Mucosa of descending colon (tissue), 3 donors: ENCODE measurements around the gene PROSER3. TPM values are rescaled to one million over a fixed set of nuclear protein-coding genes. Genes with fewer than 3 reads are reported as not detected.

Source experiments
- ATAC-seq: fragments of 200-7000 bp; cut with Tn5 transposase; one replicate; pipeline ENCODE4 v1.9.1; 2020; ENCODE audit warnings: mild to moderate bottlenecking, moderate library complexity
- DNase-seq, 3 donors: peaks; one replicate each; pipeline ENCODE4 v3.0.0-alpha.2; 2020
- H3K36me3 ChIP-seq: fragments of 200-600 bp; one replicate; pipeline ENCODE4 v1.8.0; 2021; ENCODE audit warnings: low read depth, mild to moderate bottlenecking
- H3K4me1 ChIP-seq: fragments of 200-600 bp; one replicate; pipeline ENCODE4 v1.8.0; 2021; ENCODE audit warnings: low read depth, mild to moderate bottlenecking
- H3K4me3 ChIP-seq: fragments of 200-600 bp; one replicate; pipeline ENCODE4 v1.8.0; 2021; ENCODE audit warnings: mild to moderate bottlenecking
- H3K9me3 ChIP-seq: fragments of 200-600 bp; one replicate; pipeline ENCODE4 v1.8.0; 2021; ENCODE audit warnings: mild to moderate bottlenecking
- intact Hi-C, 2 donors: fragments of 100-400 bp; cut with DNase I in 1 of 2; cut with micrococcal nuclease in 1 of 2; formaldehyde crosslinking; loops; one replicate each; pipeline versions ENCODE4 v1.11.0 to v1.11.1; 2022; cut with DNase I, micrococcal nuclease
- total RNA-seq, 3 donors: library from RNA; stranded (reverse); fragmentation: NEBNext Ultra II Directional in 2 of 3; extraction: Animal tissue kit (Norgen Biotek cat#: 25700) in 2 of 3; gene quantifications; one replicate each; pipeline versions ENCODE4 v1.2.1 to v1.2.4, GENCODE V29; 2021 to 2023
- TF ChIP-seq, protein P1 (sequence below): fragments of 200-600 bp; IDR thresholded peaks from one replicate; pipeline ENCODE4 v1.8.0; 2022; ENCODE audit warnings: antibody characterized with exemption, mild to moderate bottlenecking
- donor health status: DM: no; HTN: no; CAD: no; lungs with moderate emphysema.
- donor health status: DM: no; HTN: no; CAD: no.
- donor health status: DM: no; HTN: yes; CAD: no.

Gene PROSER3
- total RNA-seq, 3 donors from 2014 or later = 21.7 to 26.5 (median 26.0) TPM

DNA sequence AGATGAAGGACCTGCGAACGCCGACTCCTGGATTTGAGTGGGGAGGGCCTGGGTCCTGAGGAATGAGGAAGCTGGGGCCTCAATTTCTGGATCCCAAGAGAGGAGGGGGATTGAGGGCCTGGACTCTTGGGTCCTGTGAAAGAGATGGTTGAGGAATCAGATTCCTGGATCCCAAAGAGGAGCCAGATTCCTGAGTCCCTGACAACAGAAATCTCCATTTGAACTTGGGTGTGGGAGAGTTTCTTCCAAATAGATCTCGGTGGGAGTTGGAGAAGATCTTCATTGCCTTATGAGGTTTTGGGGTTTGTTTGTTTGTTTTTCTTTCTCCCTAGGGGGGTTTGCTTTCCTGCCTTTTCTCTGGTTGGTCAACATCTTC, 11.9 kb upstream of the PROSER3 start:
- TF ChIP-seq, protein P1, sequence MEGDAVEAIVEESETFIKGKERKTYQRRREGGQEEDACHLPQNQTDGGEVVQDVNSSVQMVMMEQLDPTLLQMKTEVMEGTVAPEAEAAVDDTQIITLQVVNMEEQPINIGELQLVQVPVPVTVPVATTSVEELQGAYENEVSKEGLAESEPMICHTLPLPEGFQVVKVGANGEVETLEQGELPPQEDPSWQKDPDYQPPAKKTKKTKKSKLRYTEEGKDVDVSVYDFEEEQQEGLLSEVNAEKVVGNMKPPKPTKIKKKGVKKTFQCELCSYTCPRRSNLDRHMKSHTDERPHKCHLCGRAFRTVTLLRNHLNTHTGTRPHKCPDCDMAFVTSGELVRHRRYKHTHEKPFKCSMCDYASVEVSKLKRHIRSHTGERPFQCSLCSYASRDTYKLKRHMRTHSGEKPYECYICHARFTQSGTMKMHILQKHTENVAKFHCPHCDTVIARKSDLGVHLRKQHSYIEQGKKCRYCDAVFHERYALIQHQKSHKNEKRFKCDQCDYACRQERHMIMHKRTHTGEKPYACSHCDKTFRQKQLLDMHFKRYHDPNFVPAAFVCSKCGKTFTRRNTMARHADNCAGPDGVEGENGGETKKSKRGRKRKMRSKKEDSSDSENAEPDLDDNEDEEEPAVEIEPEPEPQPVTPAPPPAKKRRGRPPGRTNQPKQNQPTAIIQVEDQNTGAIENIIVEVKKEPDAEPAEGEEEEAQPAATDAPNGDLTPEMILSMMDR = no peak
- H3K4me3 ChIP-seq = peak overlapping the region; percentile 80
- H3K9me3 ChIP-seq = no peaks in the 10 kb centered on the region
- no peak for ATAC-seq
- H3K36me3 ChIP-seq = no peaks in the 10 kb centered on the region
- peaks cover 28% of the 10 kb centered on the region for H3K4me1 ChIP-seq
- intact Hi-C loops = no loop called here
- DNase-seq = no peak

- intact Hi-C loops = no loop called here
- ATAC-seq (no peak), DNase-seq (no peak)
- Histone ChIP-seq H3K9me3 (no peaks in the 10 kb centered on the region), H3K4me1 (peaks cover 28% of the 10 kb centered on the region), H3K36me3 (no peaks in the 10 kb centered on the region), H3K4me3 (no peak overlapping the region)
- TF ChIP-seq, protein P1 = no peak
Observed at GRCh38 chr19:35746531-35746930, 11.4 kb upstream of the PROSER3 start.

GRCh38 chr19:35748106-35749020, 9.6 kb upstream of the PROSER3 start, which contains the start of gene LIN37:
TSS of gene LIN37 (plus strand) at chr19:35748576. CDS start at chr19:35748725, 149 bp downstream.
- intact Hi-C loops = no loop called here
- H3K4me3 ChIP-seq = peak within 1 kb of the TSS; percentile 67
- H3K9me3 ChIP-seq = no peaks in the 10 kb centered on the region
- ATAC-seq (peak; percentile 84), DNase-seq (peak; percentile 98 to 99 (median 99))
- peaks cover 28% of the 10 kb centered on the region for H3K4me1 ChIP-seq
- TF ChIP-seq, protein P1 = no peak
- H3K36me3 ChIP-seq = peaks cover 7% of the 10 kb centered on the region

- intact Hi-C loops = no loop called here
- no peaks in the 10 kb centered on the region for H3K9me3 ChIP-seq
- peaks cover 23% of the 10 kb centered on the region for H3K4me1 ChIP-seq
- TF ChIP-seq, protein P1 = no peak
- no peak overlapping the region for H3K4me3 ChIP-seq
- DNase-seq (no peak), ATAC-seq (no peak)
- H3K36me3 ChIP-seq = peaks cover 7% of the 10 kb centered on the region
Observed at GRCh38 chr19:35750167-35750566, 7.8 kb upstream of the PROSER3 start.

- H3K4me1 ChIP-seq = peaks cover 30% of the 10 kb centered on the region
- DNase-seq (no peak), ATAC-seq (no peak)
- intact Hi-C loops = no loop called here
- TF ChIP-seq, protein P1 = no peak
- H3K4me3 ChIP-seq = no peak overlapping the region
- peaks cover 7% of the 10 kb centered on the region for H3K36me3 ChIP-seq
- H3K9me3 ChIP-seq = no peaks in the 10 kb centered on the region
Observed at GRCh38 chr19:35751839-35752745, 5.9 kb upstream of the PROSER3 start.
